Stimulated activated naive B cell treated with anti-CD40 and anti-IgM and Interleukin-4, amounts not matched to agents 10 μg/mL and 1 μg/mL and 100 μg/mL, for 72 hours (primary cell): ENCODE measurements around the gene OARD1.

Experiments
- ATAC-seq, 2 donors: fragments of 150-1000 bp; cut with Tn5 transposase; replicated peaks; 2 replicates each; pipeline ENCODE4 v1.10.0; 2021; ENCODE audit warnings: moderate library complexity in 1 of 2
- DNase-seq: peaks from one replicate; pipeline ENCODE4 v3.0.0; 2021
- H3K27ac Mint-ChIP-seq: one replicate; pipeline ENCODE4 v1.8.0; 2022; ENCODE audit warnings: mild to moderate bottlenecking, mixed read lengths
- H3K27me3 Mint-ChIP-seq, 2 donors: one replicate each; pipeline ENCODE4 v1.8.0; 2022; ENCODE audit warnings: mixed read lengths in 2 of 2
- H3K36me3 Mint-ChIP-seq, 2 donors: one replicate each; pipeline ENCODE4 v1.8.0; 2022; ENCODE audit warnings: mixed read lengths in 2 of 2, mild to moderate bottlenecking in 1 of 2
- H3K4me1 Mint-ChIP-seq, 2 donors: one replicate each; pipeline ENCODE4 v1.8.0; 2022; ENCODE audit warnings: mixed read lengths in 2 of 2, mild to moderate bottlenecking in 1 of 2
- H3K4me3 Mint-ChIP-seq, 2 donors: one replicate each; pipeline ENCODE4 v1.8.0; 2022; ENCODE audit warnings: mild to moderate bottlenecking in 2 of 2, mixed read lengths in 2 of 2, moderate library complexity in 1 of 2
- H3K9me3 Mint-ChIP-seq, 2 donors: one replicate each; pipeline ENCODE4 v1.8.0; 2022; ENCODE audit warnings: mixed read lengths in 2 of 2, mild to moderate bottlenecking in 1 of 2

The OARD1 gene

DNA sequence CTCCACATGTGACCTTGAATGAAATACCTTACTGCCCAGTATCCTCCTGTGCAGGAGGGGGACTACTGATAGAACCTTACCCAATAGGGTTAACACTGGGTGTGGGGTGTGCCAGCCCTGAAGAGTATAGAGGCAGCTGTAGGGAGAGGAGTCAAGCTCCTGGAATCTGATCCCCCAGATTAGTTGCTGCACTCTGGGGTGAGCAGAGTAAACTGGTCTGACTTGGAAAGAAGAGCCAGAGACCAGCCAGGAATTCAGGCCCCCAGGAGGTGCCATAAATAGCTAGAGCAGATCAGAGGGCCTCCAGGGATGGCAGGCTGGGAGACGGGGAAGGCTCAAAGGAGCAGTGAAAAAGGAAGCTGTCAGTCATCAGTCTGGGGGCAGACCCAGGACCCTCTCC lies 22.6 kb downstream of the OARD1 start:
- peaks cover 17 to 18% of the 10 kb centered on the region in 2 donors for H3K4me1 Mint-ChIP-seq
- H3K36me3 Mint-ChIP-seq: peaks cover 27 to 39% of the 10 kb centered on the region in 2 donors

DNA sequence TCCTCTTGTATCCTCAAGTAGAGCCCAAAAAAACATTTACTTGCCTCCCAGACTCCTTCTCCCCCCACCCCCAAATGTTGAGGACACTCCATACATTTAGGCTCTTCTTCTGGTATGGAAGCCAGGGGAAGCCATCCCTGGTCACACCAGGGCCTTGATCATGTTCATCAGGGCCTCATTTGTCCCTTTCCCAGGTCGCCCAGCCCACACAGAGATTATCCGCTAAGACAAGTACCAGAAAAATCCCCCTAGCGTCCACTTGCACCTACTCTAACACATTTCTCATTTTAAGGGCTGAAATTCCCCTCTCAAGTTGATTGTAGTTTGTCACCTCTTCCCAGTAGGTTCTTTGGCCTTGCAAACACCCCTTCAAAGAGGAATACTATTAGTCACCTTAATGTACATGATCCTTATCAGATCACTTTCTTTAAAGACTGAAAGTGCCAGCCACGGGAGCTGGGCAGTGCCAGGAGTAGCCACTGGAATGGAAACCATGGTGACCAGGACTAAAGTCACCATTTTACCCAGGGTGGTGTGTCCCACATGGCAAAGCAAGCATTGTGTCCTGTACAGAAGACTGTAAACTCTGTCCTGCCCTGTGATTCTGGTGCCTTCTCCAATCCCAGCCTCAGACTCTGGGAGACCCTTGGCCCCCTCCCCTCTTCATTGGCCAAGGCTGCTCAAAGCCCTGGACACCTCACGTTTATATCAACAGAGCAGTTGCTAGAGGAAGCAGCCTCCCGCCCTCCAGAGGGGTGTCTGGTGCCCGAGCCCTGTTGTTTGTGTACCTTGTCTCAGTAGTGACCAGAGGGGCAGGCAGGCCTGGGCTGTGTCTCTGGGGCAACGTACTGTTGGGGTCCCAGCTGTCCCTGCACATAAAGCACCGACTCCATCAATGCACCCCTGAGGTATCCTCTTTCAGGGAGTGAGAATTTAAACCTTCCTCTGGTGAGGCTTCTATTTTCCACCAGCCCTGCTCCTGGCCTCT lies 24.1 kb downstream of the OARD1 start:
- H3K36me3 Mint-ChIP-seq: peaks cover 27 to 42% of the 10 kb centered on the region in 2 donors
- H3K9me3 Mint-ChIP-seq: peaks cover 0 to 3% of the 10 kb centered on the region in 2 donors
- DNase-seq (no peak), ATAC-seq (no peak)
- H3K27me3 Mint-ChIP-seq: no peaks in the 10 kb centered on the region
- H3K27ac Mint-ChIP-seq: no peak overlapping the region
- H3K4me1 Mint-ChIP-seq: peaks cover 15 to 18% of the 10 kb centered on the region in 2 donors
- H3K4me3 Mint-ChIP-seq: no peak overlapping the region

More for the DNA sequence above, 22.6 kb downstream of the OARD1 start:
- no peak for DNase-seq
- no peak for ATAC-seq
- Mint-ChIP-seq H3K27ac (no peak overlapping the region), H3K27me3 (no peaks in the 10 kb centered on the region), H3K9me3 (peaks cover 0 to 3% of the 10 kb centered on the region in 2 donors), H3K4me3 (no peak overlapping the region)

DNA sequence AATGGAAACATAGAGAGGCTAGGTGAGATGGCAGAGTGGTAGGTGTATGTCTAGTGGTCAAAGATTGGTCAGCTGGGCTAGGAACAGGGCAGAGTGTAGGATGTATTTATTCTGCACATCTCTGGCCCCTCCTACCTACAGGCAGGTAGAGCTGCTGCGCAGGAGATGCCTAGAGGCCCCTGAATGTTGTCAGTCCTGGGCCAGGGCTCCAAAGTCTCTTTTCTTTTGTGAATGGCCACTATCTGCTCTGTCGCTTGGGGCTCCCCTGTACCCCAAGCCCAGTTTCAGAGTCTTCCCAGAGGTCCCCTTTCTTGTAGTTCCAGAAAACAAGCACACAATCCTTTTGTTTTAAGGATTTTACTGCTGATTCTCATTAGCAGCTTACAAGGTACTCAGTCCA lies 24.9 kb downstream of the OARD1 start:
- DNase-seq: no peak
- H3K36me3 Mint-ChIP-seq: peaks cover 27 to 42% of the 10 kb centered on the region in 2 donors
- no peak for ATAC-seq
- peaks cover 10 to 12% of the 10 kb centered on the region in 2 donors for H3K4me1 Mint-ChIP-seq
- H3K27ac Mint-ChIP-seq: no peak overlapping the region
- H3K4me3 Mint-ChIP-seq: no peak overlapping the region
- H3K9me3 Mint-ChIP-seq: peaks cover 0 to 3% of the 10 kb centered on the region in 2 donors
- H3K27me3 Mint-ChIP-seq: no peaks in the 10 kb centered on the region

DNA sequence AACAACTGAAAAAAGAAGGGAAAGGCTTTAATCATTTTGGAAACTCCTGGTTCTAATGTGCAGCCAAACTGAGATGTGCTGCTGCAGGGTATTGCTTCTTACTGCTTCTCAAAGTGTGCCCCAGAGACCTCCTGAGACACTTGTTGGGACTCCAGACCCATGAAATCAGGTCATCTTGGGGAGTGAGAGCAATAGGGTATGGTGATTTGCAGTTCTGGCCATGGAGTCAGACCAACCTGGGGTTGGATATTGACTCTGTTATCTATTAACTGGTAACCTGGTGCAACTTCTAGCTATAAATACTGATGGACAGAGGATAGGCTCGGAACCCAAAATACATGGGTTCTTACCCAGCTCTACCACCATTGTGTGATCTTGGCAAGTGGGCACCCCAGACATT lies 26.1 kb downstream of the OARD1 start:
- no peak for ATAC-seq
- H3K9me3 Mint-ChIP-seq: no peaks in the 10 kb centered on the region
- DNase-seq: no peak
- H3K4me1 Mint-ChIP-seq: no peaks in the 10 kb centered on the region
- H3K36me3 Mint-ChIP-seq: peaks cover 19 to 37% of the 10 kb centered on the region in 2 donors
- no peak overlapping the region for H3K27ac Mint-ChIP-seq
- H3K4me3 Mint-ChIP-seq: no peak overlapping the region
- H3K27me3 Mint-ChIP-seq: no peaks in the 10 kb centered on the region

DNA sequence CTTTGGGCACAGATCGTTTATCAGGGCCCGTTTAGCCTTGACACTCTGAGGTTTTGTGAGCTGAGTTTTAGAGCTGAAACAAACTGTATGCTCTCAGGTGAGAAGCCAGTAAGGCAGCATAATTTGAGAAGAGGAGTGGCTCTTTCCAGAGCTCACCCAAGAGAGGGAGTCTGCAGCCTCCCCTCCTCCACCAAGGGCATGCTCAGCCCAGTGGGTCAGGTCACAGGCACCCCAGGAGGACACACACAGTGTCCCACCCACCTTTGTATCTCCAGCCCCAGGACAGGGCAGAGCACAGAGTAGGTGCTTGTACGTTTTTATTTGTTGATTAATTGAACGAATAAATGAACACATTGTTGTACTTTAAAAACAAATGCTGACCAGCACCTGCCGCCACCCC lies 26.5 kb downstream of the OARD1 start:
- ATAC-seq: no peak
- peaks cover 0 to 2% of the 10 kb centered on the region in 2 donors for H3K4me1 Mint-ChIP-seq
- DNase-seq: no peak
- peaks cover 19 to 37% of the 10 kb centered on the region in 2 donors for H3K36me3 Mint-ChIP-seq
- no peak overlapping the region for H3K27ac Mint-ChIP-seq
- no peaks in the 10 kb centered on the region for H3K9me3 Mint-ChIP-seq
- no peaks in the 10 kb centered on the region for H3K27me3 Mint-ChIP-seq
- no peak overlapping the region for H3K4me3 Mint-ChIP-seq

DNA sequence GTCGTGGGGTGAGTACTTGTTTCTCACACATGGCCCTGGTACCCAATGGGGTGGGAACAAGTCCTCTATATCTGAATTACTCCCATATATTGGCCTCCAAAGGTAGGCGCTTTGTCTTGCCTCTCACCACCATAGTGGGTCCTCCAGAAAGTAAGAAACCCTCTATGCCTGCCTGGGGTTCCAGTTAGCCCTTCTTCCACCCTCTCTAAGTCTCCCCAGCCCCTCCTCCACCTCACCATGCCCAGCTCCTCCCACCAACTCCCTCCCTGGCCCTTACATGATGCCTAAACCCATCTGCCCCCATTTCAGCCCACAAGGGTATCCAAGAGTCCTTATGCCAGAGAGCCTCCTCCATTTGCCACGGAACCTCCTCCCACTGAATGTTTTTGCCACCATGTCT lies 29.0 kb downstream of the OARD1 start:
- Mint-ChIP-seq H3K27me3 (no peaks in the 10 kb centered on the region), H3K27ac (no peak overlapping the region), H3K4me3 (no peak overlapping the region), H3K4me1 (peaks cover 4 to 8% of the 10 kb centered on the region in 2 donors), H3K9me3 (no peaks in the 10 kb centered on the region), H3K36me3 (peaks cover 6 to 23% of the 10 kb centered on the region in 2 donors)
- DNase-seq (no peak), ATAC-seq (no peak)

DNA sequence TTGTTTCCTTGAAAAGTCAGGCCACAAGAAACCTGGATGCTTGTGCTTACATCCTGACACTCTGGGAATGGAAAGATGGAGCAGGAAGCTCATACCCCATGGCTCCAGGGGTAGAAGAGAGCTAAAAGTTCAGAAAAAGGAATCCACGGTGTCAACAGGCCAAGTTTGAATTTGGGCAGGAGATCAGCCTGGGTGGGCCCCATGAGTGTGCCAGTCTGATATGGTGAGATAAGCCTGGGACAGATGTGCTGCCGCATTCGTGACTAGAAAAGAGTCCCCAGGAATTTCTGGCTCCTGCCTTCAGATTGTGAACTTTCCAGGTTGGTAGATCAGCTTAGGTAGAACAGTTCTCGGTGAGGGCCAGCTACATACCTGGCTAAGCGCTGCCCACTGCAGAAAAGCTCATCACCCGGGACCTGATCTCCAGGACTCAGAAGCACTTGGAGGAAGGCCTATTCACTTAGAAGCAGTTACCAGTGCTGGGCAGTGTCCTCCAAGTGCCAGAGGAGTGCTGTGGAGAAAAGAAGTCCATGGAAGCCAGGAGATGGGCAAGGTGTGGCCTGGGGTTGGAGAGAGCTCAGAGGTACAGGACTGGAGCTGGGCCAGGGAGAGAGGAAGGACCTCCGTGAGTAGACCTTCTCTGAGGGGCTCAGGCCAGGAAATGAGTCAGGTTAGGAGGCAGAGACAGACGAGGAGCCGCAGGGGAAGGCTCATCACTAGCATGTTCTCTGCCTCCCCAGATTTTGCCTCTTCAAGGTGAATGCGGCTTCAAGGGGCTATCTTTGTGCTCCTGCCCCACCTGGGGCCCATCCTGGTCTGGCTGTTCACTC lies 29.7 kb downstream of the OARD1 start, which contains the start of gene TSPO2:
Gene TSPO2 (plus strand): TSS at position 242 of the 830 bp plus-strand sequence. CDS start 519 bp downstream, at position 761.
- Mint-ChIP-seq H3K4me3 (no peak within 1 kb of the TSS), H3K27ac (no peak within 1 kb of the TSS), H3K27me3 (no peaks in the 10 kb centered on the region), H3K36me3 (peaks cover 4 to 17% of the 10 kb centered on the region in 2 donors), H3K4me1 (peaks cover 4 to 8% of the 10 kb centered on the region in 2 donors), H3K9me3 (no peaks in the 10 kb centered on the region)
- ATAC-seq: no peak
- no peak for DNase-seq

DNA sequence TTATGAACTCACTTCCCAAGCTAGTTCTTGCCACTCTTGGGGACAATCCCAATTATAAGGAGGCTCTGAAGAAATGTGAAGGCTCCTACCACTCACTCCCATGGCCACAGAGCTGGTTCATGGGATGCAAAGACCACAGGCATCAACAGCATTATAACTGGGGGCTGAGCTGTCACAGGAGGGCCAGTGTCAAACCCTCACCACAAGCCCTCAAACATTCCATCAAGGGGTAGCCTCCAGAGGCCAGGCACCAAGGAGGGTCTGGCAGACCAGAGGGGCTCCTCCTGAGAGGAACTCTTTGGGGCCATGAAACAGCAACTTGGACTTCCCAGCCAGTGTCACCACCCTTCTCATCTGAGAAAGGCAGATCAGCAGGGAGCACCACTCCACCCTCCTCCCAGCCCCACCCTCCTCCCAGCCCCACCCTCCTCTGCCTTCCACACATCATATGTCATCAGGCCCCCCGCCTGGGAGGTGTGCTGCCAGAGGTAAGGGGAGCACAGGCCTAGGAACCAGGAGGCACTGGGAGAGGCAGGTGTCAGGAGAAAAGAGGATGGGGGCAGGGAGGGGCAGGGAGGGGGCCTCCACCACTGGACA lies 31.1 kb downstream of the OARD1 start:
- H3K4me3 Mint-ChIP-seq: no peak overlapping the region

DNA sequence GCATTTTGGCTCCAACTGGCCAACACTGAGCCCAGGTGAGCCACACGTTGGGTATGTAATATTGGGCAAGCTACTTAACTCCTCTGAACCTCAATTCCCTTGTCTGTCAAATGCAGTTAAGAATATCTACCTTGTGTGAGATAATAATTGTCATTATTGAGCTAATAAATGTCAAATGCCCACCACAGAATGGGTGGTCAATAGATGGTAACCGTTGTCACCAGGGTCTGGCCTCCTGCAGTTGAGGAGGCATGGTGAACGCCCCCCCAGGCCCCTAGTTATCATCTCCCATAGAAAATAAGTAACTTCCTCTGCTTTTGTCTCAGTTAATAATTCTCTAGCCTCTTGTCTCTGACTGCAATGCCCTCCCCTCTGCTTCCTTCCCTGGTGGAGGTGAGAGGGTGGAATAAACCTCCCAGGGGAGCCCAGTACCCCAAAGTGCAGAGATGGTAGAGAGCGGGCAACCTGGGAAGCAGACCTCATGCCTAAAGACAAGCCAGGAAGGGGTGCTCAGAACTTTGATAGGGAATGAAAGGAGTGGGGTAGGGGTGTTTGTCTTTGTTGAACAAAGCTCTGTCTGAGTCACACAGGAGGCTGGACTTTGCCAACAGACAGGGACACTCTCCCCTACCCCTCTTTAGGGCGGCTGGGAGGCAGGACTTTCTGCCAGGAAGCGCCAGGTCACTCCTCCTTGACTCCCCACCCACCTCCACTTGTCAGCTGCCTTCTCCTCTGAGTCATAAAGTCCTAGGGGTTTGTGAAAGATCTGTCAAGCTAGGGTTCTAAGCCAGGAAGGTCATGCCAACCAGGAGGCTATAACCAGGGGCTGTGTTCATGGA lies 31.8 kb downstream of the OARD1 start:
- Mint-ChIP-seq H3K4me1 (peaks cover 4 to 8% of the 10 kb centered on the region in 2 donors), H3K36me3 (peaks cover 0 to 15% of the 10 kb centered on the region in 2 donors), H3K4me3 (no peak overlapping the region), H3K9me3 (no peaks in the 10 kb centered on the region), H3K27me3 (no peaks in the 10 kb centered on the region), H3K27ac (peak overlapping the region; percentile 37)
- DNase-seq (no peak), ATAC-seq (peak; percentile 46 to 62)

More for the DNA sequence above, 31.1 kb downstream of the OARD1 start:
- Mint-ChIP-seq H3K36me3 (peaks cover 0 to 15% of the 10 kb centered on the region in 2 donors), H3K4me1 (peaks cover 4 to 8% of the 10 kb centered on the region in 2 donors), H3K27me3 (no peaks in the 10 kb centered on the region), H3K9me3 (no peaks in the 10 kb centered on the region), H3K27ac (no peak overlapping the region)
- no peak for DNase-seq
- no peak for ATAC-seq

DNA sequence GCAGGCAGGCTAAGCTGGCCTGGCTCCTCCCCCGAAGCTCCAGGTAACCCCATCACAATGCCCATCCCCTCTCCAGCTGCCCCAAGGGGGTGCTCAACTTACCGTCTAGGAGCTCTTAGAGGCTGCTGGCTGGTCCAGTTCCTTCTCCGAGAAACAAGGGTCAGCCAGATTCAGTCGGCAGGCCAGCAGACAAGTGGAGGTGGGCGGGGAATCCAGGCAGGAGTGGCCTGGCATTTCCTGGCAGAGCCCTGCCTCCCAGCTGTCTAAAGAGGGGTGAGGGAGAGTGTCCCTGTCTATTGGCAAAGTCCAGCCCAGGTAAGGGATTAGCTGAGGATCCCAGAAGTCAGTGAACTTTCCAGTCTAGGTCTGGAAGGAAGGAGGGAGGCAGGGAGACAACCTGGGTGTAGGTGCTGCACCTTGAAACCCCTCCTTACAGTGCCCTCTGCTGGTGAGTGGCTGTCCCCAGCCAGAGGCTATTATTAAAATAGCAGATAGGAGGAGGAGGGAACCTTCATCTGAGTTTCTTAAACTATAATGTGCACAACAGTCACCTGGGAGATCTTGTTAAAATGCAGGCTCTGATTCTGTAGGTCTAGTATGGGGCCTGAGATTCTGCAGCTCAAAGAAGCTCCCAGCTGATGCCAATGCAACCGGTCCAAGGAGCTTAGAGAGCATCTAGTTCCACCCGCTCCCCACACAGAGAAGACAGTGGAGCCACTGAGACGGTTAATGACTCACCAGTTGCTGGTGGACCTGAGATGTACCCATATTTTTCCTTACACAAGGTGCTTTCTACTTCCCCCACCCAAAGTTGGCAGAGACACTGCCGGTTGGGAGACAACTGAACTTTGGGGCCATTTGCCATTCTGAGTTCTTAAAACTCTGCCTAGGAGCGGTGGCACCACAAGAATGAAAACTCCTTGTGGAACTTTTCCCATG lies 32.8 kb downstream of the OARD1 start, which contains the start of gene UNC5CL:
Gene UNC5CL (minus strand): TSS at position 162 of the 939 bp plus-strand sequence. CDS start 4,147 bp downstream, outside the sequence.
- Mint-ChIP-seq H3K9me3 (no peaks in the 10 kb centered on the region), H3K4me1 (peaks cover 4 to 8% of the 10 kb centered on the region in 2 donors), H3K27ac (no peak within 1 kb of the TSS), H3K36me3 (peaks cover 0 to 15% of the 10 kb centered on the region in 2 donors), H3K4me3 (no peak within 1 kb of the TSS), H3K27me3 (no peaks in the 10 kb centered on the region)
- DNase-seq (no peak), ATAC-seq (peak; percentile 73 to 78)

DNA sequence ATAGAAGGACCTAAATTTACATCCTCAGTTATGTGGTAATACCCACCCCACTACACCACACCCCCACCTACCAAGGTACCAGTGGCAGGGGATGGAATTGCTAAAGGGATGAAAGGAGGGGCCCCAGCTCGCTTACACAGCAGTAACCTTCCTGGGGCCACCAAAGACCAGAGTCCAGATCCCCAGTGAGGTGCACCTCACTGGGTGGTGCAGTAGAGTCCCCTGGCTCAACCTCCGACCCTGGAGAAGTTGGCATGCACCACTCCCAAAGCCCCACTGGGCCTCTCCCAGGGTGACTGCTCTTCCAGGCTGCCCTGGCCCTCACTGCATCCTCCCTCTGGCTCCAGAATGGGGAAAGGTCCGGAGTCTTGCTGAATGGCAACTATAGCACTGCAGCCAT lies 34.0 kb downstream of the OARD1 start:
- Mint-ChIP-seq H3K4me1 (peaks cover 4 to 8% of the 10 kb centered on the region in 2 donors), H3K36me3 (peaks cover 0 to 15% of the 10 kb centered on the region in 2 donors), H3K9me3 (no peaks in the 10 kb centered on the region), H3K27ac (no peak overlapping the region), H3K27me3 (no peaks in the 10 kb centered on the region), H3K4me3 (no peak overlapping the region)
- no peak for ATAC-seq
- DNase-seq: no peak

DNA sequence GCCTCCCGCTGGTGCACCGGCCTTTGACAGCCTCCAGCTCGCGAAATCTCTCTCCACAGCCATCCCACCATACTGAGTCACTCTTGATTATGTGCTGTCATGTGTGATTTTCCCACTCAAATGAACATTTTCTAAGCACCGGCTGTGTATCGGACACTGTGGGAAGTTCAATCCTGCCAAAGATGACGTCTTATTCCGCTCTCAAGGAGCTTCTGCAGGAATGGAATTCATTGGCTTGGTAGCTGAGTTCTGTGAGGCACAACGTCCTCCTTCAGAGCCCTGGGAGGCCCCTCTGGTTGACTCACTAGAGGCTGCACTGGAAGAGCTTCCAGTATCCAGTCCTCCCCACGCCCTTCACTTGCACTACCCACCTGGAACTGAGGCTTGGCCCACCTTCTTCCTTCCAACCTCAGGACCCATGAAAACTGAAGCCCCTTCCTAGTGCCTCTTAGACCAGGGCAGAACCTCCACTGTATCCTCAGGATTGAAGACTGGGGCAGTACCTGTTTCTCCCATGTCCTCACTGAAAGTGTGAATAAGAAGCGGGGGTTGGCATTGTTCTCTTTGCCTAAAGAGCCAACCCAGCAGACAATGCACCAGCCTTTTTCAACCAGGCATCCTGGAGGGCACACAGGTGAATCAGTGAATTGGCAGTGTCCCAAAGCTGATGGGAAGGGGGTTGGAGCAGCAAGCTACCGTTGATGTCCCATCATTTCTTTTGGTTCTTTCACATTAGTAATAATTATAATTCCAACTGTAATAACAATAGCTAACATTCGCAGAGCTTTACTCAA lies 34.9 kb downstream of the OARD1 start:
- no peak for DNase-seq
- Mint-ChIP-seq H3K4me1 (peaks cover 4 to 8% of the 10 kb centered on the region in 2 donors), H3K27me3 (no peaks in the 10 kb centered on the region), H3K27ac (no peak overlapping the region), H3K9me3 (no peaks in the 10 kb centered on the region), H3K36me3 (peaks cover 0 to 15% of the 10 kb centered on the region in 2 donors), H3K4me3 (no peak overlapping the region)
- no peak for ATAC-seq
